HG03354 (cell line): ENCODE measurements around the gene MAP2K2.

Experiments used
- ATAC-seq: cut with Tn5 transposase; IDR thresholded peaks from one replicate; pipeline ENCODE4 v1.9.1; 2021; ENCODE audit warnings: mild to moderate bottlenecking; ENCODE audit not compliant: unreplicated experiment, poor library complexity, severe bottlenecking

The MAP2K2 gene

DNA sequence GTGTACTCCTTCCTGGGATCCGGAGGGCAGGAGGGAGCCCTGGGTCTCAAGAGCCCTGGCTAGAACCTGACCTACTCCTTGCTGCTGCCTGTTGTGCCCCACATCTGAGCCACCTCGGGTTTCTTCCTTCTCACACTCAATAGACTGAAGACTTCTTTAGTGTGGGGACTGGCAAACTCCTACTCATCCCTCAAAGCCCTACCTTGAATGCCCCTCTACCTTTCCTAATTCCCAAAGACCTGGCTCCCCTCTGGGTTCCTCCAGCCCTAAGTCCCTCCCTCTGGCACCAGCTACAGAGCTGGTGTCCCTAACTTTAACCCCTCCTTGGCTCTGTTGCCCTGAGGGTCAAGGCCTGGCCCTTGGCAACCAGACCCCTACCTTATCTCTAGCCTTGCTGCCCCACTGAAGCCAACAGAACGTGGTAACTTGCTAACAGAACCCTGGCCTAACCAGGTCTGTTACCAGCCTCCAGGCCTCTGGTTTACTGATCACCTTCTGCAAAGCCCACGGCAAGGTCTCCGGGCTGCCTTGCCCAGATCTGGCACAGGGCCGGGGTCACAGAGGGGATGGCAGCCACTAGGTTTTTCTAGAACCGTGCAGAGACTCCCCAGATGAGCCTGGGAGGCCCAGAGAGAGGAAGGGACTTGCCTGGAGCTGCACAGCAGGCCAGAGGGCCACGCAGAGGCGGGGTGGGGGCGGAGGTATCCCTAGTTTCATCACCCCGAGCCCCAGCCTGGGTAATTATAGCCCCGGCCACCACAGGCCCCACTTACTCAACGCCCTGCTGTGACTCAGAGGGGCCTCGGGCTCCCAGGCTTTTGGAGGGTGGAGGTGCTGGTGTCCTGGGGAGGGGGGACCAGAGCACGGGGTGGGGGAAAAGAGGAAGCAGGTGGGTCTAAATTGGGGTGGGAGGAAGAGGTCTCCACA, 72.5 kb downstream of the MAP2K2 start:
- no peak for ATAC-seq

DNA sequence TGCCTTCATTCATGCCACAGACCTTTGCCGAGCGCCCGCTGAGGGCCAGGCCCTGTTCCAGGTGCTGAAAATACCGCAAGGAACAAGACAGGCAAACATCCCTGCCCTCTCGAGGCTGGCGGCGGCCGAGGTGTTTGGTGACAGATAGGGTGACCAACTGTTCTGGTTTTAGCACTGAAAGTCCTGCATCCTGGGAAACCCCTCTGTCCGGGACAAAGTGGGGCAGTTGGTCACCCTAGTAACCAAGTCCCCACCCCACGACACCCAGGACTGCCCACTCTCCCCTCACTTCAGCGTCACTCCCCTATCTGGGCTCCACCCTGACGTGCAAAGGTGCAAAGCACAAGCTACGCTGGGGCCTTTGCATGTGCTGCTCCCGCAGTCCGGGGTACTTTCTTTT, 74.5 kb downstream of the MAP2K2 start:
- ATAC-seq: no peak

GRCh38 chr19:4046946-4047683, 76.8 kb downstream of the MAP2K2 start:
- no peak for ATAC-seq

DNA sequence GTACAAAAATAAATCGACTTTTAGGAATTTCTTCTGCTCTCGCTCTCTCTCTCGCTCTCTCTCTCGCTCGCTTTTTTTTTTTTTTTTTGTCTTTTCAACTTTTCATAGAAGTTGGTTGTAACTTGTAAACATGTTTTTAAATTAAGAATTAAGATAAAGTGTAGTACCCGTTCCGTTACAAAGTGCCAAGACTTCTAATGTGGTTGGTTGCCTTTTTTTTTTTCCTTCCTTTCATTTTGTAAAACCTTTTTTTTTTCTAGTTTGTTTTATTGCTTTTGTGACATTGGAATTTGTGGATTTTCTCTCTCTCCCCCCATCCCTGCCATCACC, 77.6 kb downstream of the MAP2K2 start:
- ATAC-seq: no peak

DNA sequence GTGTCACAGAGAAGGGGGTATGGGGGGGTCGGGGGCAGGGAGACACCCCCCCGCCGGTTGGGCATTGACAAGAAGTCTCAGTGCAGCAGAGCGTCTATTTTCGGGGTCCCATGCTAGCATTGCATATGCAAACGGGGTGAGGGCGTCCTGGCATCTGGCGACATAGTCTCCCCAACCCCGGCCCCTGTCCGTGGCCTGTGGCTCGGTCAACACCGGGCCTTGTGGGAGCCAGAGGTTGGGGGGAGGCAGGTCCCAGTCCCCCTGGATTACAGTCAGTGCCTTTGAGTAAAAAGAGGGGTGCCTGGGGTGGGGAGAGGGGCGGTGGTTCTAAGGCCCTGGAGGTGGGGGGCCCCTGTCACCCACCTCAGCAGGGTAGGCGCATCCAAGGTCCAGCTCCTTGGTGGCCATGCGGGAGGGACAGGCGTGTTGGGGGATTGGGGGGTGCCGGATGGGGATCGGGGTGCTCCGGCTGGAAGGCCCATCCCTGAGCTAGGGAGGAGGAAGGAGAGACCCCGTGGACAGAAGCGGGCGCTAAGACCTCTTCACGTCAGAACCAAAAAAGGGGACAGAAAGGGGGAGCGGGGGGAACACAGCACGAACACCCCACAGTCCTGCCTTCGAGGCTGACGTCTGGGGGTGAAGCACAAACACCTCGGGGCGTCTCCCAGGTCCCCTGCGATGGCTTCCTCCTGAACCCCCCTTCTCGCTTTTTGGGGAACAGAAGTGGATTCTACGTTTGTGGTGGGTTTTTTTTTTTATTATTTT, 78.1 kb downstream of the MAP2K2 start:
- no peak for ATAC-seq

DNA sequence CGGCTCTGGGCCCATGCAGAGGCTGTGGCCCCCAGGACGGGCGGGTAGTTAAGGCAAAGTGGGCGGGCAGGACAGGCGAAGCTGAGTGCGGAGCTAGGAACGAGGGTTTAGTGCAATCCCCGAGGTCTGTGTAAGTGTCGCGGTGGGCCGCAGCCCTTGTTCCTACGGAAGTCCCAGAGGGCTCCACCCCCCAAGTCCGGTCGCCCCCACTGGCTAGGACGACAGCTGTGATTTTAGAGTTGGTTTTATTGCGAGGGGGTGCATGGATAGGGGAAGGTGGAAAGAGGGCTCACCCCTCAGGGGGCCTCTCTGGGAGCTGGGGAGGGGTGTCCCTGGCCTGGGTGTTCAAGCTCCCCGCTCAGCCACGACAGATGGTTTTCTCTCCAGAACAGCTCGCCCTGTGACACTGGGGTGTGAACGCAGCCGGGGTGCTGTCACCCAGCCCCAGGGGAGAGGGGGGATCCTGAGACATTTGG, 78.9 kb downstream of the MAP2K2 start:
- ATAC-seq: no peak

DNA sequence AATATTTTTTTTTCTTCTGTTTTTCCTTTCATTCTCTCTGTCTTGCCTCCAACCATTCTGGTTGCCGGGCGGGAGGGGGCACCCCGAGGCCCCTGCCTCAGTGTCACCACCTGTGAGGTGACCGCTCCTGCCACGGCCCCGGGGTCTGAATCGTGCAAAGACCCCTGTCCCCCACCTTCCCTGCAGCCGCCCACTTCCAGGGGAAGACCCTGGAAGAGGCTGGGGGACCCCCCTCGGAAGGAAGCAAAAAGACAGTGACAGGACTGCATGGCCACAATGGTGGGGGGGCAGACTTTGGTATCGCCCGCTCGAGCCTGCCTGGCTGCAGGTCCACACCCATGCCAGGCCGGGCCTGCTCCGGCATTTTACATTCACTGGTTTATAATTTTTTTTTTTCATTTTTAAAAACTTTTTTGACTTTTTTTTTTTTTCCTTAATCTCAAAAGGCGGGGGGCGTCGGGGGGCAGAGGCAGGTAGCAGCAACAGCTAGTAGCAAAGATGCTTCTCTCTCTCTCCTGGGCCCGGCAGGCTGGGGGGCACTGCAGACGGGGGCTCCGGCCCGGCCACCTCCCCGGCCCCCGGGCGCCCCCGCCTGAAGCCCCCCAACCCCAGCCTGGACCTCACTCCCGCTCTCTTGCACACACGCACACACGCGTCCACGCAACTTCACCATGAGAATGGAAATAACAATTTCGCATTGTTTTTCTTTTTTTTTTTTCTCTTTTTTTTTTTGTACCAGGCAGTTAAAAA, 79.8 kb downstream of the MAP2K2 start:
- no peak for ATAC-seq

DNA sequence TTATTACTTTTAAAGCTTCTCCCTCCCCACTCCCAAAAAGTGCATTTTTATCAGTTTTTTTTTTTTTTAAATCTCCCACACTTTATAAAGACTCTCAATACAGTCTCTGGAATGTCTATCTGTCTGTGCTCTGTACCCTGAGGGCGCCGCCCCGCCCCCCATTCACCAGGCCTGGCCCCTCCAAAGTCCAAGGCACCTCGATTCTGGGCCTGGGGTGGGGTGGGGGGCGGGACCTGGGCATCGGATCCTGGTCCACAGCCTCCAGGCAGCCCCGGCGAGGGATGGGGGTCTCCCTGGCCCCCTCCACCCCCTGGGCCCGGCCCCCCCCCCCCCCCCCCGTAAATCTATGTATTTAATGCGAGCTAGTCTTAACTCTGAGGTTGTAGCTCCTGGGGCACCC, 80.5 kb downstream of the MAP2K2 start:
- no peak for ATAC-seq

DNA sequence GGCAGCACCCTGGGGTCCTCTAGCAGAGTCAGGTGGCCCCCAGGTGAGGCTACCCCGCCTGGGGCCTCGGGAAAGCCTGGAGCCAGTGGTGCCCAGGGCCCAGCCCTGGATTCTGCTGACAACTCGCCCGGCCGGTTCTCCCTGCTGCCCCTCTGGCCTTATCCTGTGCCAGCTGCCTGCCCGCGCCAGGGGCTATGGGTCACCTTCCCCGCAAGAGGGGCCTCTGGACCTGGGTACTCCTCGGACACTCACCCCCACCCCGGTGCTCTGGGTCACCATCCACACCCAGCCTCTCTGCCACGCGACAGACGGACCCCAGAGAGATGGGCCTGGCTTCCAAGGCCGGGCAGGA, 81.2 kb downstream of the MAP2K2 start:
- ATAC-seq: no peak

DNA sequence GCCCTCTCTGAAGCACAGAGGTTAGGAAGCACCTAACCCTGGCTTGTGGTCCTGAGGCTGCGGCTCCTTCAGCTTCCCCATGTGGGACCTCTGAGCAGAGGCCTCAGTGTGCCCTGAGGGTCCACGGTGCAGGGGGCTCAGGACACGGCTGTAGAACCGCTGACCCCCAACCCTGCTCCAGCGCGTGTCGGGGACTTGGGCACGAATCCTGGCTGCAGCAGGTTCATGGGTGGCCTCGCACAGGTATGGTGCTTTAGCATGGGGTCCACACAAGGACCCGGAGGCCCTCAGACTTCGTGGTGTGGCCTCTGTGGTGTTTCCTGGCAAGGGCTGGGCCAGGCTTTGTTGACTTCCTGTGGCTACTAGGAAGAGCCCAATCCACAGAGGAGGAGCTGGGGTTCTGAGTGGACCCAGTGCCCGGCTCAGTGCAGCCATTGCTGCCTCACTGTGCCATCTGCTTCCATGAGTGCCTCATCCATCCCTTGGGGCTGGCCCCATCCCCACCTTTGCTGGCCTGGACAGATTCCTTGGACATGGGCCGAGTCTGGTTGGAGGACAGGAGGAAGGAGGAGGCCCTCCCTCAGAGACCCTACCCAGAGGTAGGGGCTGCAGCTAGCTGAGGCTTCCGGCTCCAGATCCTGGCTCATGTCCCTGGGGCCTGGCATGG, 81.7 kb downstream of the MAP2K2 start:
- ATAC-seq: no peak
